HG03060 (cell line): Measurements from ENCODE around the gene SUPV3L1.

Experiments used
- ATAC-seq: cut with Tn5 transposase; IDR thresholded peaks from one replicate; pipeline ENCODE4 v1.9.1; 2021; ENCODE audit warnings: low read depth, moderate number of reproducible peaks; ENCODE audit not compliant: unreplicated experiment

The SUPV3L1 gene

GRCh38 chr10:69201045-69201444 lies 21.0 kb downstream of the SUPV3L1 start:
- ATAC-seq = no peak

- no peak for ATAC-seq
These were observed 22.3 kb downstream of the SUPV3L1 start for GRCh38 chr10:69202332-69202731.

DNA sequence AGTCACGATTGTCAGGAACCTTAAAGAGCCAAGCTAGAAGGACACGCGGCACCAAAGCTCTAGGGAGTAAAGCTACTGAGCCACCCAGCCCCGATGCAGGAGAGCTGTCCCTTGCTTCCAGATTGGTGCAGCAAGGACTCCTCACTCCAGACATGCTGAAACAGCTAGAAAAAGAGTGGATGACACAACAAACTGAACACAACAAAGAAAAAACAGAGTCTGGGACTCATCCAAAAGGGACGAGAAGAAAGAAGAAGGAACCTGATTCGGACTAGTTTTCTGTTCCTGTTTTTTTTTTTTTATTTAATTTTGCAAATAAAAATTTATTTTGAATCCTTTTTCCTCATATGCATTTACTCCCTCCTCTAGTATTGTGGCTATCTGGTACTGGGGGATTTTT lies 28.7 kb downstream of the SUPV3L1 start:
- no peak for ATAC-seq

GRCh38 chr10:69209787-69210484 lies 29.9 kb downstream of the SUPV3L1 start:
- no peak for ATAC-seq

DNA sequence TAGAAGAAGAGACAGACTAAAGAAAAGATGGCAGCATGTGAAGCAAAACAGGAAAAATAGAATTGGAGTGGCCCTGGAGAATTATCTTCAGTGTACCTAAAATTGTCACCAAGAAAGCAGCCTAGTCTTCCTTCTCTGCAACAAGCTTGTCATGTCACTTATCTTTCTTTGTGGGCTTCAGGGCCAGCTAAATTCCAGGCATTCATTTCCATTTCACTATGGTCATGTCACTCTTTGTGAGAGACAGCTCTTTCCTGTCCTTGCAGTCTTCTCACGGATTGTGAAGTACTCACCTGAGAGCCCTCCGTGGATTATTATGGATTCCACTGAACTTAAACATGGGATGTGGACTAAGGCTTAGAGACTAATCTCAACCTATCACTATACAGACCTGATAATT lies 31.1 kb downstream of the SUPV3L1 start:
- no peak for ATAC-seq

- ATAC-seq = no peak
These were observed 31.5 kb downstream of the SUPV3L1 start for GRCh38 chr10:69211524-69211923.

- ATAC-seq = no peak
These were observed 33.7 kb downstream of the SUPV3L1 start for GRCh38 chr10:69213591-69214311.

- ATAC-seq = no peak
These were observed 34.7 kb downstream of the SUPV3L1 start for GRCh38 chr10:69214666-69215131.

DNA sequence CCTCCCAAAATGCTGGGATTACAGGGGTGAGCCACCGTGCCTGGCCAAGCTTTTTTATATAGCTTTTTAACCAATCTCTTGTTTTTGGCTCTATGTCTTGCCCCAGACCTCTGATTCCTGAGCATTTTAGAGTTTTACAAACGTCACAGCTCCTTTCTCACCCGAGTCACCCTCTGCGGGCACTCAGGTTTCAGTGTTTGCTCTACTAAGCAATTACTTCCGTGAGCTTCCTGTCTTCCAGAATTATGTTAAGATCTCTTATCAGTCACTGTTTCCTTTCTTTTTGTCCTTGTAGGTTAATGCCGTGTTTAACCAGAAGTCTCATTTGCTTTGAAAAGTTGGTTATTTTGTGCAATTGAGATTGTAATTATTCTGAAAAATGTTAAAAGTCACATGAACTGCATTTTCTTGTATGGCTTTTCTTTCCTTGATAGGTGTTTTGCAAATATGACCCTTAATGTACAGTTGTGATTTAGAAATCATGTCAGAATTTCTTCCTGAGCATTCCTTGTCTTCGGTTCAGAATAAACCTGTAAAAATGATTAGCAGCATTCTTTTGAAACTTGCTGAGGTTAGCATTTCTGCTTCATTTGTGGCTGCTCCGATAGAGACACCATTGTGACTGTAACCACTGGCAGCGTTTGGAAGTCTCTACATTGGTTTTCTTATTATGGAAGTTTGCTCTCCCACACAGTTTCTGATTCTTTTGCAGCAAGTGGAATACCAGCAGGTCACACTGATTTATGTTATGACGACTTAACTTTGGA lies 35.6 kb downstream of the SUPV3L1 start:
- no peak for ATAC-seq

DNA sequence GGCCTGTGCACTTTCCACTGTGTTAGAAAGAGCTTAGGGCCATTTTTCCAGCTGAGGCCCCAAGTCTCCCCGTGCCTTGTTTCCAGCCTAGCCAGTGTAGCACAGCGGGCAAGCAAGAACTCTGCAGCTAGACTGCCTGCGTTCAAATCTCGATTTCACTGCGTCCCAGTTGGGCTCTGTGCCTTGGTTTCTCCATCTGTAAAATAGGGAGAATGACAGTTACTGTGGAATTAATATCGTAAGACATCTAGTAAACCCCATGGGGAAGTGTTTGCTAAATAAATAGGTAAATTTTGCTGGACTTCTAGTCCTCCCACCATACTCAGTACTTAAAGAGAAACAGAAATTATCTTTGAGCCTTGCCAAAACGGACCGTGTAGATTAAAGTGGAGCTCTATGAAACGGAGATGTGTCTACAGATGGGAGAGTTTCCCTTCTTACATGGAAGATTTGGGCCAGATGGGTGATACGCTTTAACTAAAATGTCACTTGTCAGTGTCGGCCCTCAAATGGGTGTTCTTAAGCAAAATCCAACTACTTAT lies 36.6 kb downstream of the SUPV3L1 start:
- no peak for ATAC-seq

GRCh38 chr10:69217119-69217754 lies 37.2 kb downstream of the SUPV3L1 start:
- ATAC-seq = no peak

GRCh38 chr10:69218831-69219230 lies 38.8 kb downstream of the SUPV3L1 start:
- no peak for ATAC-seq

DNA sequence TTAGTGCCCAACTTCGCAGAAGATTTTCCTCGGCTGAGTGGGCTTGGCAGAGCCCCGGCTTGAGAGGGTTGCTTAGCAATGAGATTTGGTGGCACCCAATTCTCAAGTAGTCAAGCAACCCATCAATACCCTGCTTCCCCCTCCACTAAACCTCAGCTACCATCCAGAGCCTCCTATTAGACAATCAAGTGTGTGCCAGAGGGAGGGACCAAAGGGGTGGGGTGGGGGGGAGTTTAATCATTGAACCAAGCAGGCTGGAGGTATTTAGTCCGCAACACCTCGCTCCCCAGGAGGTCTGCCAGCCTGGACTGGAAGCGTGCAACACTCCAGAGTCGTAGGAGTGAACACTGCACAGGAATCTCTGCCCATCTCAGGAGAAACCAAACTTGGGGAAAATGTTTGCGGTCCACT lies 40.0 kb downstream of the SUPV3L1 start, which contains the start of gene HKDC1:
TSS of gene HKDC1 (plus strand) at position 292 of the 411 bp plus-strand sequence. CDS start at position 396, 104 bp downstream.
- ATAC-seq = no peak

GRCh38 chr10:69220507-69220906 lies 40.5 kb downstream of the SUPV3L1 start:
- no peak for ATAC-seq

DNA sequence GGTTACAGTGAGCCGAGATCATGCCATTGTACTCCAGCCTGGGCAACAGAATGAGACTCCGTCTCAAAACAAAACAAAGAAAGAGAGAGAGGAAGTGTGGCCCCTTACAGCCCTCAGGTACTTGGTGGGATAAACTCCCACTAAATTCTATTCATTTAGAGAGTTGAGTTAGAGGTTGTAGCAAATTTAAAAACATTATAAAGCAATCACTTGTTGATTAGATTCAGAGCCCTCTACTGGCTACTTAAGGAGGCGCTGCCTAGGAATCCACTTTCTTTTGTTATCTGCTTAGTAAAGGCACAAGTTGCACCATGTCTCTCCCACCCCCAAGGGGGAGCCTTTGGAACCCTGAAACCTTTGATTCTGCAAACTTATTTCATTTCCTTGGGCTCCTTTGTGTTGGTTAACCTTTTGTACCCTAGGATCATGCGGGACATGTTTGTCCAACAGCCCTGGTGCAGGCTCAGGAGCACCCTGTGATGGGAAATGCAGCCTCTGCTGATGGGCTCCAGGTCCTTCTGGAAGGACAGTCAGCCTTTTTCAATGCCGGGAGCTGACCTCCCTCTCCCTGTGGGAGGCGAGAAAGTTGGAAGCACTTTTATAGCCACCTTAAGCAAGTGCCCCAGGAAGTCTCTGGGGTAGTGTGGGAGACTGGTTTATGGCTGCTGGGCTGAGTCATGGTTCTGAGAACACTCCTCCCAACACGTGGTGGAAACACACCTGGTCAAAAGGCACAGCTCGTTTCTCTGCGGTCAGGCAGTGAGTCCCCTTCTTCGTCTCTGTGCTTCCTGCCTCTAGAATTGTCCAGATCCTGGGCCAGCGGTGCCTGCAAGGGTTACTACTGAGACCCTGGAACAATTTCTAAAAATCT lies 42.4 kb downstream of the SUPV3L1 start:
- peak; percentile 76 for ATAC-seq

DNA sequence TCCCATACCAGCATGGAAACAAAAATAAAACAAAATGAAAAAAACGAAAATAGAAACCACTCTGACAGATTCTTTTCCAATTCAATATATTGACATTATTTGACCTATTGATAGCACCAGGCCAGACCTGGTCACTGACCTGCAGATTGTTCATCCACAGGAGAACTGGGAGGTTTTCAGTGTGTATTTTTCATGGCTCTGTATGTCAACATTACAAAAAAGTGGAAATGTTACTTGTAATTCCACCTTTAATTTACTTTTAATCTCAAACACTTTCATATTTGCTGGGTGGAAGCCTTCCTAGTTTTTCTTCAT lies 43.0 kb downstream of the SUPV3L1 start:
- peak; percentile 9 for ATAC-seq

DNA sequence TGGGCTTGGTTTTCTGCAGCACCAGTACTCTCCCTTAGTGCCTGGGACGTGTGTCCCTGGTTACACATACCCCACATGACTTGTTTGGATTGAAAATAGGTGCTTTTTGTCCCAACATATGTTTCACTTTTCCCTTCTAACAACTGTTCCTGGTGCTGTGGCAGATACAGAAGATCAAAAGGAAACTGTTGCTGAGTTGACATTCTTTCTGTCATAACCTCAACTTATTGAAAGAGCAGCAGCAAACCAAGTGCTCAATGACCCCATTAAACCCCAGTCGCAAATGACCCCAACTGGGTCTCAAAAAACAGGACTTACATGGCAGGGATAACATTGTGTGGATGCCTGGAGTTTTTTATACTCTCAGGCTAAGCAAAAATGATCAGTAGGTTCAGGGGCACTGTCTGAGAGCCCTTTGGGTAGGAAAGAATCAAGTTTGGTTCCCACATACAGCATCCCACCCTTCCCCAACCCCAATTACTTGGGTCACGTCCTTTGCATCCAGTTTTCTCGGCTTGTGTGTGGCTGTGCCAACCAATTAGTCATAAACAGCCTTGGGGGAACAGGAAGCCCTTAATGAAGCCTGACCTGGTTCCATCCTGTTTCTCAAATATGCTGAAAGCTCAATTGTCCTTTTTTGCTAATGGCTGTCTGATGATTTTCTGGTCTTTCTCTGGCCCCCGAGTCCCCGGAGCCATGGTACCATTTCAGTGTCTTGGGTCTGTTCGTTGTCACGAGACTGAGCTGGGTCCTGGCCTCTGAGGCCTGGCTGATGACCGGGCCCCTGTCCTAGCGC lies 45.0 kb downstream of the SUPV3L1 start:
- ATAC-seq = no peak

GRCh38 chr10:69225681-69226080 lies 45.6 kb downstream of the SUPV3L1 start:
- ATAC-seq = no peak

GRCh38 chr10:69226919-69227450 lies 47.0 kb downstream of the SUPV3L1 start:
- ATAC-seq = no peak
